Keratinocyte (primary cell): Measurements from ENCODE around the gene TNFSF11. TPM values are rescaled to one million over a fixed set of nuclear protein-coding genes. Genes with fewer than 3 reads are reported as not detected.

Experiments
- DNase-seq: peaks from one replicate; pipeline ENCODE4 v3.0.0-alpha.2; 2011; ENCODE audit warnings: low read depth, missing footprints, low spot score
- FAIRE-seq: peaks from 2 replicates; lab custom pipeline; 2011; peaks lifted over from hg19 to GRCh38; lab: Jason Lieb, UNC
- H2AFZ ChIP-seq: 2 replicates; pipeline ENCODE4 v1.6.0; 2012; ENCODE audit warnings: low read length, control low read depth, inconsistent platforms; ENCODE audit not compliant: control insufficient read depth
- H3K27ac ChIP-seq: 2 replicates; pipeline ENCODE4 v1.5.1; 2011; ENCODE audit warnings: low read length; ENCODE audit not compliant: control insufficient read depth, insufficient read depth
- H3K27me3 ChIP-seq: 3 replicates; pipeline ENCODE4 v1.6.0; 2011; ENCODE audit warnings: low read length; ENCODE audit not compliant: control insufficient read depth, insufficient read depth; ENCODE audit errors: extremely low read depth
- H3K36me3 ChIP-seq, 2 experiments: 2 replicates in 1 of 2; 3 replicates in 1 of 2; pipeline ENCODE4 v1.5.1; 2011; ENCODE audit warnings: low read length in 2 of 2, mild to moderate bottlenecking in 1 of 2; ENCODE audit not compliant: control insufficient read depth in 2 of 2, insufficient read depth in 2 of 2; ENCODE audit errors: extremely low read depth in 1 of 2
- H3K4me1 ChIP-seq: 3 replicates; pipeline ENCODE4 v1.5.1; 2011; ENCODE audit warnings: low read length; ENCODE audit not compliant: control insufficient read depth, insufficient read depth; ENCODE audit errors: extremely low read depth
- H3K4me2 ChIP-seq: 3 replicates; pipeline ENCODE4 v1.6.0; 2011; ENCODE audit warnings: low read depth, low read length; ENCODE audit not compliant: control insufficient read depth, insufficient read depth; ENCODE audit errors: extremely low read depth
- H3K4me3 ChIP-seq, 3 experiments: fragments of 200-600 bp in 1 of 3; sonication (generic) in 1 of 3; 2 replicates in 2 of 3; 3 replicates in 1 of 3; pipeline ENCODE4 v1.5.1; 2011 to 2016; ENCODE audit warnings: low read length in 3 of 3, mild to moderate bottlenecking in 3 of 3, control low read depth in 2 of 3, inconsistent platforms in 1 of 3, low read depth in 1 of 3, mixed read lengths in 1 of 3, mixed run types in 1 of 3, moderate library complexity in 1 of 3; ENCODE audit not compliant: control insufficient read depth in 2 of 3, insufficient read depth in 2 of 3; ENCODE audit errors: extremely low read depth in 1 of 3
- H3K79me2 ChIP-seq: 2 replicates; pipeline ENCODE4 v1.6.0; 2012; ENCODE audit warnings: low read length; ENCODE audit not compliant: control insufficient read depth, insufficient read depth
- H3K9ac ChIP-seq: 3 replicates; pipeline ENCODE4 v1.6.0; 2011; ENCODE audit warnings: low read length; ENCODE audit not compliant: control insufficient read depth, insufficient read depth; ENCODE audit errors: extremely low read depth
- H3K9me1 ChIP-seq: 3 replicates; pipeline ENCODE4 v1.6.0; 2011; ENCODE audit warnings: low read length; ENCODE audit not compliant: control insufficient read depth, insufficient read depth; ENCODE audit errors: extremely low read depth
- H3K9me3 ChIP-seq: 2 replicates; pipeline ENCODE4 v1.5.1; 2012; ENCODE audit warnings: low read depth, low read length; ENCODE audit not compliant: control insufficient read depth
- H4K20me1 ChIP-seq: 3 replicates; pipeline ENCODE4 v1.6.0; 2011; ENCODE audit warnings: low read length; ENCODE audit not compliant: control insufficient read depth, insufficient read depth; ENCODE audit errors: extremely low read depth
- CTCF ChIP-seq, 3 experiments: IDR thresholded peaks in 1 of 3; conservative IDR thresholded peaks in 1 of 3; optimal IDR thresholded peaks in 1 of 3; 2 replicates in 2 of 3; 3 replicates in 1 of 3; pipeline versions ENCODE3 to v1.5.1; 2011; ENCODE audit warnings: low read length in 3 of 3, mild to moderate bottlenecking in 3 of 3, moderate library complexity in 2 of 3, control low read depth in 1 of 3, inconsistent platforms in 1 of 3; ENCODE audit not compliant: insufficient read depth in 2 of 3; ENCODE audit errors: extremely low read depth in 1 of 3
- EZH2 ChIP-seq: IDR thresholded peaks from one replicate; pipeline ENCODE4 v1.6.1; 2012; ENCODE audit warnings: inconsistent platforms, mild to moderate bottlenecking, low read length, moderate library complexity
- dilution Hi-C: fragments of 300-500 bp; cut with MboI; formaldehyde crosslinking; loops from one replicate; pipeline ENCODE4 v1.7.0; 2020; ENCODE audit warnings: low sequenced_read_pairs; ENCODE audit not compliant: extremely low pct_ligation_motif_present
- polyA plus RNA-seq, 5 experiments: library from polyadenylated mRNA; depleted of rRNA in 3 of 5; stranded (reverse) in 3 of 5; stranded (forward) in 1 of 5; unstranded in 1 of 5; fragments of >200 nt; gene quantifications; 1 replicate in 1 of 5; 2 replicates in 3 of 5; 3 replicates in 1 of 5; pipeline versions ENCODE4 v1.2.1 to v1.2.3, GENCODE V29; 2011 to 2012; ENCODE audit warnings: missing spikeins in 2 of 5, low read depth in 1 of 5, low replicate concordance in 1 of 5

TNFSF11 gene
- polyA plus RNA-seq, 1 donor (not counting 4 experiments of a cell fraction or from before 2014, with no cell fraction given): not detected

- H2AFZ ChIP-seq: no peak overlapping the region
- H3K4me2 ChIP-seq: no peak overlapping the region
- H3K27ac ChIP-seq: no peak overlapping the region
- dilution Hi-C loops: no loop called here
- H3K79me2 ChIP-seq: no peaks in the 10 kb centered on the region
- H3K4me1 ChIP-seq: peaks cover 11% of the 10 kb centered on the region
- no peaks in the 10 kb centered on the region for H3K36me3 ChIP-seq
- FAIRE-seq: no peak
- no peaks in the 10 kb centered on the region for H3K9me1 ChIP-seq
- no peaks in the 10 kb centered on the region for H3K9me3 ChIP-seq
- no peak overlapping the region for H3K4me3 ChIP-seq
- no peak for TF ChIP-seq CTCF (optimal IDR thresholded peaks at IDR 0.05 in 1 of 3, IDR thresholded peaks at IDR 0.05 in 1 of 3, conservative IDR thresholded peaks at IDR 0.05 in 1 of 3; ENCODE audit: extremely low read depth in 1 of 3, insufficient read depth in 2 of 3, low read length in 3 of 3)
- TF ChIP-seq EZH2: no peak
- H3K27me3 ChIP-seq: peaks cover 9% of the 10 kb centered on the region
- H3K9ac ChIP-seq: no peak overlapping the region
- H4K20me1 ChIP-seq: no peaks in the 10 kb centered on the region
- DNase-seq: no peak
Measured at GRCh38 chr13:42526804-42527203, 47.1 kb upstream of the TNFSF11 start.

GRCh38 chr13:42532561-42533335, 41.2 kb upstream of the TNFSF11 start:
- Histone ChIP-seq H3K9me1 (no peaks in the 10 kb centered on the region), H3K79me2 (no peaks in the 10 kb centered on the region), H3K27ac (no peak overlapping the region), H3K9ac (no peak overlapping the region), H3K27me3 (peaks cover 8% of the 10 kb centered on the region), H3K9me3 (no peaks in the 10 kb centered on the region), H2AFZ (no peak overlapping the region), H4K20me1 (no peaks in the 10 kb centered on the region), H3K4me1 (no peaks in the 10 kb centered on the region), H3K4me2 (no peak overlapping the region), H3K4me3 (no peak overlapping the region), H3K36me3 (no peaks in the 10 kb centered on the region)
- DNase-seq (no peak), FAIRE-seq (no peak)
- TF ChIP-seq CTCF (optimal IDR thresholded peaks at IDR 0.05 in 1 of 3, IDR thresholded peaks at IDR 0.05 in 1 of 3, conservative IDR thresholded peaks at IDR 0.05 in 1 of 3; ENCODE audit: extremely low read depth in 1 of 3, insufficient read depth in 2 of 3, low read length in 3 of 3) (no peak), EZH2 (no peak)
- dilution Hi-C loops: no loop called here
